Activated T-helper 2 cell treated with anti-CD3 and anti-CD28 coated beads, Interferon-gamma antibody, Interleukin-2, Interleukin-4, amounts not matched to agents 10 μg/mL and 5 μg/mL and 100 μg/mL, durations not matched to agents 14 hours and 24 hours and 36 hours (primary cell): ENCODE measurements around the gene SLC44A3. TPM values are rescaled to one million over a fixed set of nuclear protein-coding genes. Genes with fewer than 3 reads are reported as not detected.

ENCODE experiments used
- DNase-seq: peaks from one replicate; pipeline ENCODE4 v3.0.0; 2021; ENCODE audit warnings: low spot score
- H3K27ac Mint-ChIP-seq: one replicate; pipeline ENCODE4 v1.8.0; 2021; ENCODE audit warnings: mixed read lengths
- H3K27me3 Mint-ChIP-seq: one replicate; pipeline ENCODE4 v1.8.0; 2021; ENCODE audit warnings: low read depth, mixed read lengths
- H3K36me3 Mint-ChIP-seq: one replicate; pipeline ENCODE4 v1.8.0; 2021; ENCODE audit warnings: low read depth, mixed read lengths
- H3K4me1 Mint-ChIP-seq: one replicate; pipeline ENCODE4 v1.8.0; 2021; ENCODE audit warnings: low read depth, mixed read lengths
- H3K4me3 Mint-ChIP-seq: one replicate; pipeline ENCODE4 v1.8.0; 2021; ENCODE audit warnings: low read depth, mild to moderate bottlenecking, moderate library complexity, mixed read lengths
- H3K9me3 Mint-ChIP-seq: one replicate; pipeline ENCODE4 v1.8.0; 2021; ENCODE audit warnings: mixed read lengths
- intact Hi-C: fragments of 100-400 bp; cut with micrococcal nuclease; formaldehyde crosslinking; loops from one replicate; pipeline ENCODE4 v1.15.1; 2023
- total RNA-seq: library from RNA; stranded (reverse); gene quantifications from 2 replicates; pipeline ENCODE4 v1.2.3, GENCODE V29; 2022

Gene SLC44A3
- total RNA-seq, 1 donor from 2014 or later, result not detected

GRCh38 chr1:94790670-94791069 is 29.5 kb upstream of the SLC44A3 start:
- H3K27ac Mint-ChIP-seq, result no peak overlapping the region
- no peak overlapping the region for H3K4me3 Mint-ChIP-seq
- no peaks in the 10 kb centered on the region for H3K36me3 Mint-ChIP-seq
- intact Hi-C loops, result no loop called here
- no peaks in the 10 kb centered on the region for H3K9me3 Mint-ChIP-seq
- no peak for DNase-seq
- peaks cover 12% of the 10 kb centered on the region for H3K4me1 Mint-ChIP-seq
- H3K27me3 Mint-ChIP-seq, result peaks cover 28% of the 10 kb centered on the region

GRCh38 chr1:94792473-94793295 is 27.5 kb upstream of the SLC44A3 start:
- no peaks in the 10 kb centered on the region for H3K36me3 Mint-ChIP-seq
- DNase-seq, result no peak
- H3K27ac Mint-ChIP-seq, result no peak overlapping the region
- peaks cover 12% of the 10 kb centered on the region for H3K4me1 Mint-ChIP-seq
- no peak overlapping the region for H3K4me3 Mint-ChIP-seq
- no peaks in the 10 kb centered on the region for H3K9me3 Mint-ChIP-seq
- peaks cover 18% of the 10 kb centered on the region for H3K27me3 Mint-ChIP-seq
- intact Hi-C loops, result no loop called here

- peaks cover 12% of the 10 kb centered on the region for H3K4me1 Mint-ChIP-seq
- H3K27me3 Mint-ChIP-seq, result peaks cover 17% of the 10 kb centered on the region
Measured at GRCh38 chr1:94793296-94793656, 26.9 kb upstream of the SLC44A3 start.

GRCh38 chr1:94795434-94795833 is 24.7 kb upstream of the SLC44A3 start:
- Mint-ChIP-seq H3K27me3 (peaks cover 8% of the 10 kb centered on the region), H3K4me3 (no peak overlapping the region), H3K27ac (no peak overlapping the region), H3K9me3 (no peaks in the 10 kb centered on the region), H3K36me3 (no peaks in the 10 kb centered on the region), H3K4me1 (peaks cover 12% of the 10 kb centered on the region)
- no peak for DNase-seq
- intact Hi-C loops, result no loop called here

More at GRCh38 chr1:94793296-94793656, 26.9 kb upstream of the SLC44A3 start:
- no peak for DNase-seq
- H3K9me3 Mint-ChIP-seq, result no peaks in the 10 kb centered on the region
- intact Hi-C loops, result no loop called here
- no peak overlapping the region for H3K27ac Mint-ChIP-seq
- H3K4me3 Mint-ChIP-seq, result no peak overlapping the region
- H3K36me3 Mint-ChIP-seq, result no peaks in the 10 kb centered on the region

- Mint-ChIP-seq H3K27ac (no peak overlapping the region), H3K4me1 (peaks cover 12% of the 10 kb centered on the region), H3K9me3 (no peaks in the 10 kb centered on the region), H3K27me3 (peaks cover 6% of the 10 kb centered on the region), H3K4me3 (no peak overlapping the region), H3K36me3 (no peaks in the 10 kb centered on the region)
- no peak for DNase-seq
- intact Hi-C loops, result no loop called here
Measured at GRCh38 chr1:94796266-94796665, 23.9 kb upstream of the SLC44A3 start.

- intact Hi-C loops, result no loop called here
- Mint-ChIP-seq H3K36me3 (no peaks in the 10 kb centered on the region), H3K9me3 (no peaks in the 10 kb centered on the region), H3K27me3 (peaks cover 6% of the 10 kb centered on the region), H3K4me3 (no peak overlapping the region), H3K4me1 (peaks cover 12% of the 10 kb centered on the region), H3K27ac (no peak overlapping the region)
- DNase-seq, result no peak
Measured at GRCh38 chr1:94797291-94797690, 22.9 kb upstream of the SLC44A3 start.

GRCh38 chr1:94798054-94798453 is 22.1 kb upstream of the SLC44A3 start:
- H3K9me3 Mint-ChIP-seq, result no peaks in the 10 kb centered on the region
- intact Hi-C loops, result no loop called here
- H3K36me3 Mint-ChIP-seq, result no peaks in the 10 kb centered on the region
- no peak overlapping the region for H3K4me3 Mint-ChIP-seq
- H3K27ac Mint-ChIP-seq, result no peak overlapping the region
- peaks cover 8% of the 10 kb centered on the region for H3K4me1 Mint-ChIP-seq
- H3K27me3 Mint-ChIP-seq, result peaks cover 6% of the 10 kb centered on the region
- no peak for DNase-seq

- H3K27ac Mint-ChIP-seq, result no peak overlapping the region
- no peak for DNase-seq
- H3K4me1 Mint-ChIP-seq, result peaks cover 8% of the 10 kb centered on the region
- H3K4me3 Mint-ChIP-seq, result no peak overlapping the region
- H3K9me3 Mint-ChIP-seq, result no peaks in the 10 kb centered on the region
- no peaks in the 10 kb centered on the region for H3K36me3 Mint-ChIP-seq
- H3K27me3 Mint-ChIP-seq, result peaks cover 6% of the 10 kb centered on the region
- intact Hi-C loops, result no loop called here
Measured at GRCh38 chr1:94798462-94798861, 21.7 kb upstream of the SLC44A3 start.

GRCh38 chr1:94799206-94799605 is 21.0 kb upstream of the SLC44A3 start:
- H3K36me3 Mint-ChIP-seq, result no peaks in the 10 kb centered on the region
- H3K4me3 Mint-ChIP-seq, result no peak overlapping the region
- peaks cover 6% of the 10 kb centered on the region for H3K27me3 Mint-ChIP-seq

GRCh38 chr1:94801919-94802546 is 18.1 kb upstream of the SLC44A3 start:
- no peak for DNase-seq
- H3K27ac Mint-ChIP-seq, result no peak overlapping the region
- no peak overlapping the region for H3K4me3 Mint-ChIP-seq
- intact Hi-C loops, result no loop called here
- peaks cover 10% of the 10 kb centered on the region for H3K4me1 Mint-ChIP-seq
- H3K9me3 Mint-ChIP-seq, result no peaks in the 10 kb centered on the region
- no peaks in the 10 kb centered on the region for H3K36me3 Mint-ChIP-seq
- H3K27me3 Mint-ChIP-seq, result peaks cover 6% of the 10 kb centered on the region

More at GRCh38 chr1:94799206-94799605, 21.0 kb upstream of the SLC44A3 start:
- Mint-ChIP-seq H3K4me1 (peaks cover 8% of the 10 kb centered on the region), H3K27ac (no peak overlapping the region), H3K9me3 (no peaks in the 10 kb centered on the region)
- DNase-seq, result no peak
- intact Hi-C loops, result no loop called here

- no peak for DNase-seq
- no peak overlapping the region for H3K4me3 Mint-ChIP-seq
- peaks cover 3% of the 10 kb centered on the region for H3K27me3 Mint-ChIP-seq
- H3K4me1 Mint-ChIP-seq, result peaks cover 13% of the 10 kb centered on the region
- H3K27ac Mint-ChIP-seq, result no peak overlapping the region
- H3K36me3 Mint-ChIP-seq, result no peaks in the 10 kb centered on the region
- H3K9me3 Mint-ChIP-seq, result no peaks in the 10 kb centered on the region
- intact Hi-C loops, result no loop called here
Measured at GRCh38 chr1:94803106-94803505, 17.1 kb upstream of the SLC44A3 start.

GRCh38 chr1:94803517-94804441 is 16.4 kb upstream of the SLC44A3 start:
- Mint-ChIP-seq H3K4me1 (peaks cover 15% of the 10 kb centered on the region), H3K27ac (no peak overlapping the region), H3K27me3 (peaks cover 3% of the 10 kb centered on the region), H3K4me3 (no peak overlapping the region), H3K9me3 (no peaks in the 10 kb centered on the region), H3K36me3 (no peaks in the 10 kb centered on the region)
- intact Hi-C loops, result no loop called here
- DNase-seq, result no peak
